GM21360 (cell line): Measurements from ENCODE around the gene GLIPR2.
"Not testable (repeated sequence)": the region's sequence is repeated elsewhere in the genome, so short reads cannot be mapped to it uniquely, and the experiment has no call there.

Experiments used
- ATAC-seq: cut with Tn5 transposase; IDR thresholded peaks from one replicate; pipeline ENCODE4 v1.9.1; 2021; ENCODE audit warnings: mild to moderate bottlenecking, moderate library complexity; ENCODE audit not compliant: unreplicated experiment

GLIPR2 gene

DNA sequence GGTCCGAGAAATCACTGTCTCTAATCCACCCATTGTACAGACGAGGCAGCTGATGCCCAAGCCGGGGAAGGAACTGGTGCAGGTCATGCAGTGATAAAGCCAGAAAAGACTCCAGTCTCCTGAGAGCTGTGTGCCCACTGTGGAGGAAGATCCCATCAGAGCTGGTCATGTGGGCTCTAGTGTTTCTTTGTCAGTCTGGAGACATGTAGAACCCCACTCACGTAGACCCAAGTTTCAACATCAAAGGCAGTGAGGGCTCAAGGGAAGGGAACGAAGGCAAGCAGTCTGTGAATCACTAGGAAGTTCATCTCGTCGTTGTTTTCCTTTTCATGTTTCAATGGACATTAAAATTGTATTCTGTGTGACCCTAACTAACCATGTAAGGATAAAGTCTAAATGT lies 14.6 kb upstream of the GLIPR2 start:
- no peak for ATAC-seq

DNA sequence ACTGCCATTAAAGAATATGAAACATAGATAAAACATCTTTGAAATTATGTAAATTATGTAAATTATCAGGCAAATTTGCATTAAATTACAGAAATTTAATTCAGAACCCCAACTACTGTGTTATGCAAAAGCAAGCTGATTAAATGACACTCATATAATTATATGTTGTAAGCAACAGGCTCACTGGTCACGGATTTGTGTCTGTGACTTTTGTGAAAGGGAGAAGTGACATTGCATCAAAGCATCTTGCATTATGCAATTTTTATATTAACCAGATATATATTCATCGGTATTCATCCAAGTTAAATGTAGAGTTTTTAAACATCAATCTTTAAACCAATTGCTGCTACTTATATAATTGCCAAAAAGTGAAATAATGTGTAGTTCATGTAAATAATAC lies 13.0 kb upstream of the GLIPR2 start:
- no peak for ATAC-seq

DNA sequence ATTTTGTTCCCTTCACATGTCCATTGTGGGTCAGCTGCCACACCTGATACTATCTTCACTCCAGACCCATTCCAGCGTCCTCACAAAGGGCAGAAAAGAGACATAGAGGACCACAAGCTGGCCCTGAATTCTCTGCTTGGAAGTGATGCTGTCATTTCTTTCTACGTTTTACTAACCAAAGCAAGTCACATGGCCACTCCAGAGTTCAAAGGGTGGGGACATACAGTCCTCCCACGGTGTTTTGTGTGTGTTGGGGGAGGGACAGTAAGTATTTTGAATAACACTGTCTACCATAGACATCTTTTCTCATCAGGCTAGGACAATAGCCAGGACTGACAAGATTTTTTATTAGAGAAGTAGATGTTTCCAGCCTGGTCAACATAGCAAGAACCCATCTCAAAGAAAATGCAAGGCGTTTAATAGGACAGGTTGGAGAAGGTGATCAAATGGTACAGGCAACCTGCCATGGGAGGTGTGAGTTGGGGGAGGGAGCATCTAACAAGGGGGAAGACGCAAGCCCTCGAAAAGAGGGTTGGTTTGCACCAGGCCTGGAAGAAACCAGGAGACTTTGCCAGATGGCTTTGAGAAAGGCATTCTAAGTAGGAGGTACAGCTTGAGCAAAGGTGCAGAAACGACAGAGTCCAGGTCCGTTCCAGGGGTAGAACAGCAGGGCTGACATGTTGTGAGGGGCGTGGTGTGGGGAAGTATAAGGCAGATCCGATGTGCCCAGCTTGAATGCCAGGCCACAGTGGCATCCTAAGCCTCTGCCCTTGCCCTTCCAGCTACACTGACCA lies 11.3 kb upstream of the GLIPR2 start:
- ATAC-seq = no peak

DNA sequence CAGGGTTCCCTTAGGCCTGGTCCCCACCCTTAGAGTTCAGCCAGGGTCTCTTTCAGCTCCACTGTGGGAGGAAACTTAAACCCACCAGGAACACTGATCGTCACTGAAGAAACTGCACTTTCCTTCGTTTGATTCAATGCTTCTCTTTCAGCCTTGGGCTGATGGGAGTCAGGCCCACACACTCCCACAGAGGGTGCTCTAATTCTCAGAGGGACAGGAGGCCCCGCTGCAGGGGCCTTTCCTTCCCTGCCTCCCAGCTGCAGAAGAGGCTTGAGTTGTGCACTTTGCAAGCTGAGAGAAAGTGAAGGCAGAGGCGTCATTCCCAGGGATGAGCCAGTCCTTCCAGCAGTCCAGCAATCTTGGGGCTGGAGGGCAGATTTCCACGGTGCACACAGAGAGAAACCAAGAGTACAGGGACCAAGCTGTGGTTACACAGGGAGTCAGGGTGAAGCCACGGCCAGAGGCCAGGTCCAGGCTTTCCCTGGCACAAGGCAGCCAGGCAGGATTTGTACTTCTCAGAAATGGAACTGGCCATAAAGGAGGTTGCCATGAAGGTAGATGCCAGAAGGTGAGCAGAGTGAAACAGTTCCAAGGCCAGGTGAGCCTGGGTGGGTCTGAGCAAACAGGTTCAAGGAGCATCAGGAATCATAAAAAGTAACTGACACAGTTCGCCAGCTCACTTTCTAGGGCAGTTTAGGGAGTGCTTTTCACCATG lies 10.4 kb upstream of the GLIPR2 start:
- no peak for ATAC-seq

DNA sequence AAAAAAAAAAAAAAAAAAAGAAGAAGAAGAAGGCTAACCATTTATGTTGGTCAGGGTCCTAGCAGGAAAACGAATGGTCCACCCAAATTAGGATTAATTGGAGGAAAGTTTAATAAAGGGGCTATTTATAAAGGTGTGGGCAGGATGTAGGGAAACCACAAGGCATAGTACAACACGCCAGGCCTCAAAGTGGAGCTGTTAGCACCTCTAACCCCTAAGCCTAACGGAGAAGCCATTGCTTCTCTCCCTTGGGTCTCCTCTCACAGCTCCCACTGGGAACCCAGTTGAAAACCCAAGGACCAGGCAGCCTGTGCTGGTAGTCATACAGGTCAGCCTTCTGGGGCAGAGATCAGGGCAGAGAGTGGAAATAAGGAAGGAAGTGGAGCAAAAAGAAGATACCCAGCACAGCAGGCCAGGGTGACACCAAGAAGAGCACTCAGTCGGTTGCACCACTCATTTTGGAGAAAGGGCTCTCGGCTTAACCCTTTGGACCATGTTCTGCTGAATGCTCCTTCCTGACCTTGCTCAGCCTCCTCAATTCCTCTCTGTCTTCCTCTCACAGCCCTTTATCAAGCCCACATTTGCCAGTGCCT lies 8.8 kb upstream of the GLIPR2 start:
- ATAC-seq = no peak

DNA sequence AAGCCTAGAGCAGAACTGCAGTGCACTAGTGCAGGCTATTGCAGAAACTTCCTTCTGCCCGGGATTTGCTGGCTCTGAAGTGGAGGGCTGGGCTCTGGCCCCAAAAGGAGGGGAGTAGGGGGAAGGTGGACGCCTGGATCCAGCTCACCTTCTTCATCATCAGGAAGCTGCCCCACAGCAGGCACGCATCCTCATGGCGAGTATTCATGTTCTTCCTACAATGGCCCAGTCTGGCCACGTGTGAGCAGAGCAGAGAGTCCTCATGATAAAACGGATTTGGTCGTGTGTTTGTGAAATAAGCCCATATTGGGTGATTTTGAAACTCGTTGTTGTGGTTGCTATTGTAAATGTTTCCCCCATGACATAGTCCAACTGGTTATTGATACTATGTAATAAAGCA lies 8.2 kb upstream of the GLIPR2 start:
- ATAC-seq = no peak

DNA sequence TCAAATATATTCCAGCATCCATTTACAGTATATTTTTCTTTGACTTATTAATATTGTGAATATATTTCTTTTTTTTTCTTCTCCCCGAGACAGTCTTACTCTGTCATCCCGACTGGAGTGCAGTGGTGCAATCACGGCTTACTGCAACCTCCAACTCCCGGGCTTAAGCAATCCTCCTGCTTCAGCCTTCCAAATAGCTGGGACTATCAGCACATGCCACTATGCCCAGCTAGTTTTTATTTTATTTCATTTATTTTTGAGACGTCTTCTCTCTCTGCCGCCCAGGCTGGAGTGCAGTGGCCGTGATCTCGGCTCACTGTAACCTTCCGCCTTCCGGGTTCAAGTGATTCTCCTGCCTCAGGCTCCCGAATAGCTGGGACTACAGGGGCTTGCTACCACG lies 7.4 kb upstream of the GLIPR2 start:
- no peak for ATAC-seq

DNA sequence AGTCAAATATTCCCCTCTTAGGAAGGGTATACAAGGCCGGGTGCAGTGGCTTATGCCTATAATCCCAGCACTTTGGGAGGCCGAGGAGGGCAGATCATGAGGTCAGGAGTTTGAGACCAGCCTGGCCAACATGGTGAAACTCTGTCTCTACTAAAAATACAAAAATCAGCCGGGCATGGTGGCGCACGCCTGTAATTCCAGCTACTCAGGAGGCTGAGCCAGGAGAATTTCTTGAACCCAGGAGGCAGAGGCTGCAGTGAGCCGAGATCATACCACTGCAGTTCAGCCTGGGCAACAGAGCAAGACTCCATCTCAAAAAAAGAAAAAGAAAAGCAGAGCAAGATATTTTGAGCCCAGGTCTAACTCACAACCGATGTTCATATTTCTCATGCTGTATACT lies 4.9 kb upstream of the GLIPR2 start:
- not testable (repeated sequence) for ATAC-seq

DNA sequence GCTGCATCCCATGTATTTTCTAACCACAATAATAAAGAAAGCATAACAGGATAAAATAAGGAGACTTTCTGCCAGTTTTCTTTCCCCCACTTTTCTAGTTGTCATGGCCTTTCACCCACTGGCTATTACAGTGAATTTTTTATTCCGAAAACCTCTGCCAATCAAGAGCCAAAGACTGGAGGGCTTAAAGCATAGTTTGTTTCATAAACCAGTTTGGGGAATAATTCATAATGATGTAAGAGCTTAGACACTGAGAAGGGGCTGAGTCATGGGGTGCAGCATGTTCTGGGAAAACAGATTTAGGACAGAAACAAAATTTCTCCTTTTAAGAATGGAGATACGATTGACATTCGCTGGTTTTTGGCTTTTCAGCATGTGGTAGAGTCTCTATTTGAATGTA lies 4.4 kb upstream of the GLIPR2 start:
- ATAC-seq = no peak

DNA sequence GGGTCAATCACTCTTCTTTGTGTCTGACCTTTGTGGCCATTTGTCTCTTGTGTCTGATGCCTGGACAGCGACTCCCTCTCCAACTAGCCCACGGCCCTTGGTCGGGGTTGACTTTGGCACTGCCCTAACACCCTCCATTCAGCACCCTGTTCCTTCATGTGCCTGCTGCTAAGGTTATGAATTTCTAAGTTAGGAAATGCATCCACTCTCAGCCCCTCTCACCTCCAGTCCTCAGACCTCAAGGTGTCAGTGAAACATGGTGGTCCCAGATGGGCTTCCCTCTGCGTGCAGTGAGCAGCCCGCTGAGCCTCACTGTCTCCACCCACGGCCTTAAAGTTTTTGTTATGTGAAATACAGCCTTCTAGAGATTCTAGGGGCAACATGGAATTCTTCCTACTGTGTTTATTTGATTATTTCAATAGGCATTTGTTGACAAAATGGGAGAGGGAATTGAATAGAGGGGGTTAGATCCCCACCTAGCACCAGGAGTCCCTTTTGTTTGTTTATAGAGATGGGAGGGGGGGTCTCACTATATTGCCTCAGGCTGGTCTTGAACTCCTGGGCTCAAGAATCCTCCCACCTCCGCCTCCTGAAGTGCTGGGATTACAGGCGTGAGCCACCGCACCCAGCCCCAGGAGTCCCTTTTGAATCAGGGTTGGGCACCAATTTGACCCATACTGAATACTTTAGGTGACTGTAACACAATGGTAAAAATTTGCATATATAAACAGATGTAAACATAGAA lies 1.6 kb upstream of the GLIPR2 start:
- ATAC-seq = no peak

DNA sequence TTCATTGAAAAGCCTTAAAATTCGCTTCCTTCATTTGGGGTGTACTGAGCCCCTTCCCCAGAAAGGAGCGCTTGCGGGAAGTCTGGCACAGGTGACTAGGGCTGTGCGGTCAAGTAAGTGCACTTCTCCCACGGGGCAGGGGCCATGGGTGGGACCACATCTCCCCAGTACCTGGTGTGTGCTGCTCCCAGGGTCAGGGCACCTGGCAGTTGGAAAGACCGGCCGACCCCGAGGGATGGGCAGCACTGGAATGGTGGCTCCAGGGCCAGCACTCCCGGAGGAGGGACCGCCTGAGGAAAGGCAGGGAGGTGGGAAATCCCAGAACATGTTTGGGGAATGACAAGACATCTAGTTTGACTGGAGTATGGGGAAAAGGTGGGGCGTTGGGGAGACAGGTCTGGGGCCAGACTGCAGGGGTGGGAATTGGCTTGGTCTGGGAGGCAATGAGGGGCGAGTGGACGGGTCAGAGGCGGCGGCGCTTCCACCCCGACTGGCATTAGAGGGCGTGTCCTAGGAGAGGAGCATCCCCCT lies 727 bp upstream of the GLIPR2 start:
- no peak for ATAC-seq

DNA sequence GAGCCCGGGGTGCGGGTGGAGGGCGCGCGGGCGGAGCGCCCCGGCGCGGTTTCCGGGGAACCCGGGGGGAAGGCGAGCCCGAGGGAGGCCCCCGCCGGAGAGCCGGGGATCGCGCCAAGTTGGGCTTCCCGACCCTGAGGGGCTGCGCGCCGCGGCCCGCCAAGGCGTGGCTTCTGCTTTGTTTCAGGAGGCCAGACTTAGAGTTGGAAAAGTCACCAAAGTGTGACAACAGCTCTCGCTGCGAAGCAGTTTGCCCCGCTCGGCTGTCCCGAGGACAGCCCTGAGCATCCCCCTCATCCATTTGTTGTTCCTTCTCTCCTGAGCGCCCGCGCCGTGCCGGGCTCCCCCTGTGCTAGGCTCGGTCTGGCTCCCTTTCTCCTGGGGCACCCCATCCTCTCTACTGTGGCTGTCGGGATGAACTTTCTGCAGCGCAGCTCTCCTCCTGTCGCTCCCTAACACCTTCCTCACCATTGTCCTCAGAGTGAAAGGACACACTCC lies 410 bp downstream of the GLIPR2 start:
- ATAC-seq = peak; percentile 34

DNA sequence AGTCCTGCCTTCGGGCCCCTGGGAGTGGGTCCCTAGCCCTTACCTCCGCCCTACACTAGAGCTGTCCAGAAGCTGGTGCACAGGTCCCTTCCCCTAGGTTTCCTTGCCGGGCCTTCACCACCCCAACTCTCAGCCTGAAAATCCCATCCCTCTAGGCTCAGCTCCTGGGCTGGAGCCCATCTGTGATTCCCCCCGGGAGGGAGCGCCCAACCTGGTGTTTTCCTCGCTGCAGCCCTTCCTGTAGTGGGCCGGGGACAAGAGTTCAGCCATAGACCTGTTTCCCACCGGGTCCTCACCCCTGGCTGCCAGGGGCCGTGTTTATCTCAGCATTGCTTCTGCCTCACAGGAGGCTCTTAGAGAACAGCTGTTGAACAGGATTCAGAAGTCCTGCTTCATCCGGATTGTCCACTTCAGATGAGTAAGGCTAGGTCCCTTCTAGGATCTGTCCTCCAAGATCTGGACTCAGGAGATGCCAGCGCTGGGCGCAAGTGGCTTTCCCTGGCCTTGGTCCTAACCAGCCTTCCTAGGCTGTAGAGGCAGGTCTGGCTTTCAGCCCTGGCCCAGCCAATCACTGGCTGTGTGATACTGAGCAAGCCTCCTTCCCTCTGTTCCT lies 965 bp downstream of the GLIPR2 start:
- no peak for ATAC-seq

DNA sequence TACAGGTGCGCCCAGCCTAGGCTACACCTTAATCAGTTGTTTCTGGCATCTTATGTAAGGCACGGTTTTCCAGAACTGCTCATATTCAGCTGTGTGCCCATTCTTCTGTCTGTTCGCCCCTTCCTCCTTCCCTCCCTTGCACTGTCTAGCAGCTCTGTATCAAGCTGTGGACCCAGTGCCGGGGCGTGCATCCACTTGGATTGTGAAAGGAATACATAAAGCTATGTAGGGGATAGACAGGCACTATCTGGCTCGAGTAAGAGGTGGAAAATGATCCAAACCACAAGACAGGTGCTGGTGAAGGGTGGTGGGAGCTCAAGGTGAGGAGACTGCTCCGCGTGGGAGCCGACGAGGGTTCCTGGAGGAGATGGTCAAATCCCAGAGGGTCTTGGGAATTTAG lies 2.0 kb downstream of the GLIPR2 start:
- no peak for ATAC-seq

DNA sequence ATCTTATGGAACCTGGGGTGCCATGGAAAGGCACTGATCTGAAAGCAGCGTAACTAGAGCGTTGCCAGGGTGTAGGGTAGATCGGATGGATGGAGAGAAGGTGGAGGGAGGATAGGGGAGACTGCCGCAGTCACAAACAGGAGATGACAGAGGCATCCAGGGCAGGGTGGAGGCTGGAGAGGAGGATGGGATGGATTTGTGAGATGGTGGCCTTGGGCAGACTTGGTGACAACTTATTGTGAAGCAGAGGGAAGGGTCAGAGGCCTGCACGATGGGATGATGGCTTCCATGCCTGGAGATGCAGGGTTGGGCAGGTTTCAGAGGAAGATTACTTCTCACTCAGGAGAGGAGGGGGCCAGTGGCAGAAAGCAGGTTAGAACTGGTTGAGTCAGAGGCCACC lies 2.4 kb downstream of the GLIPR2 start:
- ATAC-seq = no peak

DNA sequence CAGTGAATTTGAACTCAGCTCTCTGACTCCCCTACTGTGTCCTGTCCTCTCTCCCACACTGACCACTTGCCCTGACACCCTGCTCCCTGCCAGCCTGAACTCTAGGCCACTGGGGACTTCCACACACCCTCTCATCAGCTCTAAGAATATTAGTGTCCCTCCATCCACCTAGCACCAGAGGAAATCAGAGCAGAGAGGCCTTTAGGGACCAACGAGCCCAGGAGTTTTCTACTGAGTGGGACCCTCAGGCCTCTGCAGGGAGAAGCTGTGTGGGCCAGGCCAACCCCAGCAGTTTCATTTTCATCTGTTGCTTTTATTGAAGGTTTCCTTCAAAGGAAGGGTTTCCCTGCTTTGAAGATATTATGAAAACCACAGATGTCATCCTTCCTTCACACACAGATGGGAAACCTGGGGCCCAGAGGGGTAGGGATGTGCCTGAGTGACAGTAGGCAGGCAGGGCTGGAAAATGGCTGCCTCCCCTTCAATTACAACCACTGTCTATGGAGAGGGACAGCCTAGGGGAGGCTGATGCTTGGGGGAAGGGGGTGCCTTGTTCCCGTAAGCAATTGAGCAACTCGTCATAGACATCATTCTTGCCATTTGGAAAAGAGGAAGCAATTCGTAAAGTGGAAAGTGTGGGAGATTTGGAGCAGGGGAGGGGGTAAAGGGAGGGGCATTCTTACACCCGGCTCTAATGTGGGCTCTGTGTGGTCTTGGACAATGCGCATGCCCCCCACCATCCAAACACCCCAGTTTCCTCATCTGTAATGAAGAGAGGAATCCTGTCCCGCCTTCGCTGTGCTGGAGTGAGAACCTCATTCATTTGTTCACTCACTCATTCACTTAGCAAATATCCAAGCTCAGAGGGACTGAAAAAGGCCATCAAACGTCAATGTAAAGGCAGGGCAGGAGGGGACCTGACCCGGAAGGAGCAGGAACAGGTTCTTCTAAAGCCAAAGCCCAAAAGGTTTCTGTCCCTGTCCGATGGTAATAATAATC lies 3.9 kb downstream of the GLIPR2 start:
- no peak for ATAC-seq

DNA sequence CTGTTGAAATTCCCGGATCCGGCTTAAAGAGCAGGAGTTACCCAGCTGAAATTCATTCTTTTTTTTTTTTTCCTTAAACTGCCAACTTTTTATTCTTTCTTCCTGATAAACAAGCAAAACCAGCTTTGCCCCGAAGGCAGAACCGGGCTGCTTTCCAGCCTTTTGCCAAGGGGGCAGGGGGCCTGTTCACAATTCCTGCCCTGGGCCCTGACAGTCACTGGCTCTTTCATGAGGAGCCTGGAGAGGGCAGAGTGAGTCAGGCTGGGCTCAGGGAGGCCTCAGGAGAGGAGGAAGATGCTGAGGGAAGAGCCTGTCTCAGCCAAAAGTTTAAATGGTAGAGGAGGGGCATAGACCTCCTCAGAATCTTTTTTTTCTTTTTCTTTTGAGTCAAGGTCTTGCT lies 4.8 kb downstream of the GLIPR2 start:
- ATAC-seq = no peak

DNA sequence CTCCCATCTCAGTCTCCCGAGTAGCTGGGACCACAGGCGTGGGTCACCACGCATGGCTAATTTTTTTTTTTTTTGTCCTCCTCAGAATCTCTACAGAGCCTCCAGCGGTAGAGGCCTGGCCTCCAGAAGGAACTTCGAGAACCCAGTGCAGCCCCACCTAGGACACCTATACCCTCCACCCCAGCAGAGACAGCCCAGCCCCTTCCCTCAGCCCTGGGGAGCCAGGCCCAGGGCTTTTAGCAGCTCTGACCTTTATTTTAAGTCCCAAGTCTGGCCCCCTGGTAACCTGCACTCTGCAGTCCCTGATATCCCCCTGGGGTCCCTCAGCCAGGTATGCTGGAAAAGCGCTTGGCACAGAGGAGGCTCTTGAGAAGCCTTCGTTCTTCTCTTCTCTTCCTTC lies 5.2 kb downstream of the GLIPR2 start:
- no peak for ATAC-seq

DNA sequence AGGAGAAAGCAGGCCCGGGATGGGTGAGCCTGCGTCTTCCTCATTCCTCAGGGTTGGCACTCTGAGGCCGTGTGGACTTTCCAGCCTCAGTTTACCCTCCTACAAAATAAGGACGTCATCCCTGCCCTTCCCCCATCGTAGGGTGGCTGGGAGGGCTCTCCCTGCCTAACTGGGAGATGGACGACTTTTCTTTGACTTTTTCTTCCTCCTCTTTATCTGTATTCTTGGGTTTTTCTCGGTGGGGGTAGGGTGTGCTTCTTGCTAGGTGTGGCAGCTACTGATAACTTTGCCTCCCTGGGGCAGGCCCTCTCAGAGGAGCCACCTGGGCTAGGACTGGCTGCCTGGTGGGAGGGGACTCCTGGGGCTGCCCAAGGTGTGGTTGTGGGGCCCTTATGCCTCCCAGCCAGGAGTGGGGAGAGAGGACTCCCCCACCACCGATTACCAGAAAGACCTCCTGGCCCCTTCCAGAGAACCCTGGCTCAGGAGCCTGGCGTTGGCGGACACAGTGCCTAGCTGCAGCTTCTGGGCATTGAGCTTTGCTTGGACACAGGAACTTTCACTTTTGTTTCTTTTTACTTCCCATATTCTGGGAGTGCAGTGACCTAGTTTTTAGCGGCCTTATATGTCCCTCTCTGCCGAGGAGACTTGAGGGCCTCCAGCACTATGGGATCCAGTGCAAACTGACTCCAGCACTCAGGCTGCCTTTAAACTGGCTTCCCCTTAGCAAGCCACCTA lies 6.1 kb downstream of the GLIPR2 start:
- ATAC-seq = no peak
